Sigmoid colon (tissue), 7 donors: ENCODE results near the gene KRT17. TPM values are rescaled to one million over a fixed set of nuclear protein-coding genes. Genes with fewer than 3 reads are reported as not detected.
A peak's percentile ranks its signal among the peaks of the same experiment; 100 is the strongest.

ENCODE experiments used
- DNase-seq: peaks from one replicate; pipeline ENCODE4 v3.0.0-alpha.2; 2019
- H3K27ac ChIP-seq, 4 donors: fragments of 200-600 bp; sonication (generic); one replicate each; pipeline ENCODE4 v1.5.1; 2016 to 2019; ENCODE audit warnings: mild to moderate bottlenecking in 1 of 4
- H3K27me3 ChIP-seq, 3 donors: fragments of 200-600 bp; sonication (generic); one replicate each; pipeline ENCODE4 v1.5.1; 2019; ENCODE audit warnings: mild to moderate bottlenecking in 1 of 3
- H3K36me3 ChIP-seq, 4 donors: fragments of 200-600 bp; sonication (generic); one replicate each; pipeline ENCODE4 v1.5.1; 2016 to 2019
- H3K4me1 ChIP-seq, 4 donors: fragments of 200-600 bp; sonication (generic); one replicate each; pipeline ENCODE4 v1.5.1; 2017 to 2019
- H3K4me3 ChIP-seq, 4 donors: fragments of 200-600 bp; sonication (generic); one replicate each; pipeline ENCODE4 v1.5.1; 2017 to 2019; ENCODE audit warnings: mild to moderate bottlenecking in 2 of 4, moderate library complexity in 1 of 4
- H3K9me3 ChIP-seq, 4 donors: fragments of 200-600 bp in 3 of 4; sonication (generic) in 3 of 4; one replicate each; pipeline versions ENCODE4 v1.5.1 to v1.6.1; 2013 to 2019
- CTCF ChIP-seq, 4 experiments: fragments of 450-650 bp in 3 of 4; fragments of 200-600 bp in 1 of 4; IDR thresholded peaks; one replicate each; pipeline ENCODE4 v1.5.1; 2016 to 2019; ENCODE audit warnings: antibody characterized with exemption in 4 of 4, mild to moderate bottlenecking in 3 of 4, moderate library complexity in 2 of 4
- EP300 ChIP-seq, 4 donors: sonication (generic); formaldehyde crosslinking; IDR thresholded peaks; one replicate each; pipeline ENCODE4 v1.6.1; 2017; ENCODE audit warnings: antibody characterized with exemption in 4 of 4
- POLR2A ChIP-seq, 2 donors: fragments of 450-650 bp; IDR thresholded peaks; one replicate each; pipeline ENCODE4 v1.6.1; 2016; ENCODE audit warnings: antibody characterized with exemption in 2 of 2, mild to moderate bottlenecking in 2 of 2, moderate library complexity in 2 of 2
- POLR2AphosphoS5 ChIP-seq, 4 donors: sonication (generic); formaldehyde crosslinking; IDR thresholded peaks; one replicate each; pipeline ENCODE4 v1.6.1; 2017; ENCODE audit warnings: antibody characterized with exemption in 4 of 4
- WGBS, 2 donors: extraction: QIAGEN DNeasy Blood & Tissue Kit; methylation state at CpG; one replicate each; pipeline ENCODE4 v1.1.7; 2013; 5-methylcytosine and 5-hydroxymethylcytosine counted together
- intact Hi-C: fragments of 100-400 bp; cut with DNase I; formaldehyde crosslinking; loops from one replicate; pipeline ENCODE4 v1.15.1; 2023
- polyA plus RNA-seq, 3 donors: library from polyadenylated mRNA; stranded (reverse); fragments of 200-250 nt; gene quantifications; one replicate each; pipeline ENCODE4 v1.2.3, GENCODE V29; 2013
- total RNA-seq, 4 donors: library from RNA; depleted of rRNA; stranded (reverse); fragments of >200 nt; gene quantifications; one replicate each; pipeline ENCODE4 v1.1.0, GENCODE V29; 2016
- donor health status: healthy with polysubstance abuse.
- donor health status: Bipolar disorder and iron deficiency.
- donor health status: healthy.

Gene KRT17
- total and polyA plus RNA-seq, 7 donors = 0.17 to 5.3 (median 1.2) TPM; not detected in 4

- H3K4me1 ChIP-seq = peaks cover 0 to 11% (median 10%) of the 10 kb centered on the region in 4 donors
- TF ChIP-seq POLR2AphosphoS5 (IDR thresholded peaks at IDR 0.05) (no peak), EP300 (IDR thresholded peaks at IDR 0.05) (no peak), CTCF (IDR thresholded peaks at IDR 0.05) (no peak), POLR2A (IDR thresholded peaks at IDR 0.05) (no peak)
- H3K27me3 ChIP-seq = no peaks in the 10 kb centered on the region
- intact Hi-C loops = no loop called here
- no peak overlapping the region for H3K27ac ChIP-seq
- no peaks in the 10 kb centered on the region for H3K9me3 ChIP-seq
- no peaks in the 10 kb centered on the region for H3K36me3 ChIP-seq
- 28 to 65% methylated on average over 5 of the region's 5 CpGs for WGBS, 2 donors
- H3K4me3 ChIP-seq = no peak overlapping the region
- DNase-seq = no peak
Measured at GRCh38 chr17:41638194-41638593, 13.8 kb upstream of the KRT17 start.

- no peak for DNase-seq
- no peaks in the 10 kb centered on the region for H3K36me3 ChIP-seq
- H3K9me3 ChIP-seq = no peaks in the 10 kb centered on the region
- intact Hi-C loops = no loop called here
- no peak overlapping the region for H3K4me3 ChIP-seq
- H3K27ac ChIP-seq = no peak overlapping the region
- no peak for TF ChIP-seq POLR2A (IDR thresholded peaks at IDR 0.05)
- H3K27me3 ChIP-seq = no peaks in the 10 kb centered on the region
- WGBS, 2 donors = 90 to 91% methylated on average over 9 of the region's 9 CpGs
- H3K4me1 ChIP-seq = peaks cover 0 to 11% (median 10%) of the 10 kb centered on the region in 4 donors
Measured at GRCh38 chr17:41636652-41637051, 12.3 kb upstream of the KRT17 start.

- TF ChIP-seq POLR2A (IDR thresholded peaks at IDR 0.05) (no peak), POLR2AphosphoS5 (IDR thresholded peaks at IDR 0.05) (no peak), EP300 (IDR thresholded peaks at IDR 0.05) (no peak), CTCF (IDR thresholded peaks at IDR 0.05) (no peak)
- DNase-seq = no peak
- Histone ChIP-seq H3K27ac (no peak overlapping the region), H3K4me1 (peaks cover 0 to 11% (median 10%) of the 10 kb centered on the region in 4 donors), H3K27me3 (no peaks in the 10 kb centered on the region), H3K36me3 (no peaks in the 10 kb centered on the region), H3K4me3 (peak overlapping the region in 1 of 4 donors; percentile 13), H3K9me3 (no peaks in the 10 kb centered on the region)
- intact Hi-C loops = no loop called here
- WGBS, 2 donors = 37 to 67% methylated on average over 28 of the region's 28 CpGs
Measured at GRCh38 chr17:41635121-41636097, 11.0 kb upstream of the KRT17 start.

GRCh38 chr17:41634639-41635038 lies 10.3 kb upstream of the KRT17 start:
- TF ChIP-seq POLR2A (IDR thresholded peaks at IDR 0.05) = no peak
- no peak for TF ChIP-seq EP300 (IDR thresholded peaks at IDR 0.05)
- no peak for TF ChIP-seq POLR2AphosphoS5 (IDR thresholded peaks at IDR 0.05)
- no peak for TF ChIP-seq CTCF (IDR thresholded peaks at IDR 0.05)
- H3K9me3 ChIP-seq = no peaks in the 10 kb centered on the region
- no peak overlapping the region for H3K4me3 ChIP-seq
- H3K36me3 ChIP-seq = no peaks in the 10 kb centered on the region
- intact Hi-C loops = no loop called here
- no peak for DNase-seq
- no peak overlapping the region for H3K27ac ChIP-seq
- H3K27me3 ChIP-seq = no peaks in the 10 kb centered on the region
- H3K4me1 ChIP-seq = peaks cover 0 to 11% (median 10%) of the 10 kb centered on the region in 4 donors
- 65 to 77% methylated on average over 7 of the region's 7 CpGs for WGBS, 2 donors

- no peak for TF ChIP-seq POLR2AphosphoS5 (IDR thresholded peaks at IDR 0.05)
- TF ChIP-seq CTCF (IDR thresholded peaks at IDR 0.05) = no peak
- no peak for TF ChIP-seq EP300 (IDR thresholded peaks at IDR 0.05)
- TF ChIP-seq POLR2A (IDR thresholded peaks at IDR 0.05) = no peak
- Histone ChIP-seq H3K9me3 (no peaks in the 10 kb centered on the region), H3K4me1 (peaks cover 0 to 11% (median 10%) of the 10 kb centered on the region in 4 donors), H3K4me3 (no peak overlapping the region), H3K27me3 (no peaks in the 10 kb centered on the region), H3K27ac (no peak overlapping the region), H3K36me3 (no peaks in the 10 kb centered on the region)
- DNase-seq = no peak
- intact Hi-C loops = no loop called here
- WGBS, 2 donors = 90 to 92% methylated on average over 14 of the region's 14 CpGs
Measured at GRCh38 chr17:41633556-41634199, 9.3 kb upstream of the KRT17 start.
